Activated naive CD8-positive, alpha-beta T cell treated with anti-CD3 and anti-CD28 coated beads, Interleukin-2, amount 10 ng/mL, durations not matched to agents 7 days and 5 days (primary cell): Measurements from ENCODE around the gene FGF8. TPM values are rescaled to one million over a fixed set of nuclear protein-coding genes. Genes with fewer than 3 reads are reported as not detected.

Experiments used
- ATAC-seq: fragments of 150-1000 bp; cut with Tn5 transposase; one replicate; pipeline ENCODE4 v1.10.0; 2021; ENCODE audit warnings: low read depth, moderate library complexity
- POLR2A ChIA-PET: fragments of 350-600 bp; sonication (Branson Sonifier 250); formaldehyde crosslinking; loops from one replicate; lab custom pipeline; 2021; ENCODE audit warnings: antibody characterized with exemption; lab: Charles Lee
- DNase-seq: peaks from one replicate; pipeline ENCODE4 v3.0.0; 2021
- H3K27ac Mint-ChIP-seq: one replicate; pipeline ENCODE4 v1.8.0; 2022; ENCODE audit warnings: mild to moderate bottlenecking, mixed read lengths
- H3K27me3 Mint-ChIP-seq: one replicate; pipeline ENCODE4 v1.8.0; 2022; ENCODE audit warnings: mild to moderate bottlenecking, moderate library complexity, mixed read lengths
- H3K36me3 Mint-ChIP-seq: one replicate; pipeline ENCODE4 v1.8.0; 2021; ENCODE audit warnings: mild to moderate bottlenecking, mixed read lengths
- H3K4me1 Mint-ChIP-seq: one replicate; pipeline ENCODE4 v1.8.0; 2021; ENCODE audit warnings: mixed read lengths
- H3K4me3 Mint-ChIP-seq: one replicate; pipeline ENCODE4 v1.8.0; 2022; ENCODE audit warnings: mild to moderate bottlenecking, moderate library complexity, mixed read lengths
- H3K9me3 Mint-ChIP-seq: one replicate; pipeline ENCODE4 v1.8.0; 2021; ENCODE audit warnings: mixed read lengths
- total RNA-seq, 2 experiments: library from RNA; stranded (reverse); gene quantifications; one replicate each; pipeline ENCODE4 v1.2.3, GENCODE V29; 2021

FGF8 gene
- total RNA-seq, 2 experiments from 2014 or later, result not detected

DNA sequence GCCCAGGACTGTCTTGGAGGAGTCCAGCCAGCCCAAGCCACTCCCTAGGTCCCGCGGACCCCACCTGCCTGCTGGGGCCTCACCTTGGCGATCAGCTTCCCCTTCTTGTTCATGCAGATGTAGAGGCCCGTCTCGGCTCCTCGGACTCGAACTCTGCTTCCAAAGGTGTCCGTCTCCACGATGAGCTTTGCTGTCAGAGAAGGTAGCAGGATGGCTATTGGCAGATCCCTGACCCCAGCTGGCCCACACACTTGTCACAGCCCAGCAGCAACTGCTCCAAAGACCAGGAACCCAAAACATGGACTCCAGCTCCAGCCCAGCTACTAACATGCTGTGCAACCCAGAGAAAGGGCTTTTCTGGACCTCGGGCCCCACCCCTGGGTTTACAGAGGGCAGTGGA is 4.5 kb downstream of the FGF8 start:
- H3K4me1 Mint-ChIP-seq, result peaks cover 2% of the 10 kb centered on the region
- no peaks in the 10 kb centered on the region for H3K9me3 Mint-ChIP-seq
- H3K36me3 Mint-ChIP-seq, result no peaks in the 10 kb centered on the region
- POLR2A ChIA-PET, result no interaction called here
- peaks cover 58% of the 10 kb centered on the region for H3K27me3 Mint-ChIP-seq
- H3K4me3 Mint-ChIP-seq, result no peak overlapping the region
- DNase-seq (no peak), ATAC-seq (no peak)
- H3K27ac Mint-ChIP-seq, result no peak overlapping the region

GRCh38 chr10:101770331-101771215 is 5.3 kb downstream of the FGF8 start:
- Mint-ChIP-seq H3K4me1 (peaks cover 2% of the 10 kb centered on the region), H3K27ac (no peak overlapping the region), H3K36me3 (no peaks in the 10 kb centered on the region), H3K4me3 (no peak overlapping the region), H3K9me3 (no peaks in the 10 kb centered on the region), H3K27me3 (peaks cover 64% of the 10 kb centered on the region)
- ATAC-seq, result no peak
- POLR2A ChIA-PET, result no interaction called here
- no peak for DNase-seq

DNA sequence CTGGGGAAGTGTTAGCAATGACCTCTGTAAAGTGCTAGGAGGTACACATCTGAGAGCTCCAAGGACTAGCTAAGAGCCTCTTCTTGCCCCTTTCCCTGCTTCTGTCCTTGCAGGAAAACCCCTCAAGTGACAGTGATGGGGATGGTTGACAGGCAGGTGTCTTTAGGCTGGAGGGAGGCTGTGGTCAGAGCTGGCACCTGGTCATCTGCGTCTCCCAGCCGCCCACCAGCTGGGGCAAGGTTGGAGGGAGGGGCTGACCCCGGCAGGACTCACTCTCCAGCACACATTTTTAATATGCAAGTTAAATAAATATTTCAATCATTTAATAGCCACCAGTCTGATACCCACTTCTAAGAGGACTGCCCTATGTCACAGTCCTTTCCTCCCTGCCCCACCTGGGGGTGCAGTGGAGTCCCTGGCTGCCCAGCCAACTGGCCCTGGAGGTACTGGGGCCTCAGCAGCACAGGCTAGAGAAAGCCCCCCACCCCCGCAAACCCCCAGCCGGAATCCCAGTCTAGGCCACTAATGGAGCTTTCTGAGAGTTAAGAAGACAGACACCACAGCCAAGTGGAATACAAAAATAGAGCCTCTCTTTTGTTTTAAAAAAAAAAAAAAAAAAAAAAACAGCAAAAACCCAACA is 6.3 kb downstream of the FGF8 start:
- Mint-ChIP-seq H3K27me3 (peaks cover 56% of the 10 kb centered on the region), H3K4me1 (peaks cover 2% of the 10 kb centered on the region), H3K27ac (no peak overlapping the region), H3K4me3 (no peak overlapping the region), H3K9me3 (no peaks in the 10 kb centered on the region), H3K36me3 (no peaks in the 10 kb centered on the region)
- ATAC-seq (no peak), DNase-seq (no peak)
- POLR2A ChIA-PET, result no interaction called here

DNA sequence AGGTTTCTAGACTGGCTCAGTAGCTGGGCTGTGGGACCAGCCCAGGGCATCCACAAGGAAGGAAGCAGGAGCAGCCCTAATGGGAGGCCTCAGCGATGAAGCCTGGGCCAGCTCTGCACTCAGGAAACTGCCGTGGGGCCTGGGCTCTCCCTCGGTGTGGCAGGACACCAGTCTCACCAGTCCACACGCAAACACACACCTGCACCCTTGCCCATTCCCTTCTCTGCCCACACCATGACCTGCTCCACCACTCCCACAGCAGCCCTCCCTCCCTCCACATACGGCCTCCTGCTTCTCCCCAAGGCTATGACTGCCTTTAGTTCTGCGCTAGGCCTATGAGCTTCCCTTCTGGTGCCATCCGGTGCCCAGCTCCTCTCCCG is 7.1 kb downstream of the FGF8 start:
- no peak for DNase-seq
- H3K27me3 Mint-ChIP-seq, result peaks cover 50% of the 10 kb centered on the region

DNA sequence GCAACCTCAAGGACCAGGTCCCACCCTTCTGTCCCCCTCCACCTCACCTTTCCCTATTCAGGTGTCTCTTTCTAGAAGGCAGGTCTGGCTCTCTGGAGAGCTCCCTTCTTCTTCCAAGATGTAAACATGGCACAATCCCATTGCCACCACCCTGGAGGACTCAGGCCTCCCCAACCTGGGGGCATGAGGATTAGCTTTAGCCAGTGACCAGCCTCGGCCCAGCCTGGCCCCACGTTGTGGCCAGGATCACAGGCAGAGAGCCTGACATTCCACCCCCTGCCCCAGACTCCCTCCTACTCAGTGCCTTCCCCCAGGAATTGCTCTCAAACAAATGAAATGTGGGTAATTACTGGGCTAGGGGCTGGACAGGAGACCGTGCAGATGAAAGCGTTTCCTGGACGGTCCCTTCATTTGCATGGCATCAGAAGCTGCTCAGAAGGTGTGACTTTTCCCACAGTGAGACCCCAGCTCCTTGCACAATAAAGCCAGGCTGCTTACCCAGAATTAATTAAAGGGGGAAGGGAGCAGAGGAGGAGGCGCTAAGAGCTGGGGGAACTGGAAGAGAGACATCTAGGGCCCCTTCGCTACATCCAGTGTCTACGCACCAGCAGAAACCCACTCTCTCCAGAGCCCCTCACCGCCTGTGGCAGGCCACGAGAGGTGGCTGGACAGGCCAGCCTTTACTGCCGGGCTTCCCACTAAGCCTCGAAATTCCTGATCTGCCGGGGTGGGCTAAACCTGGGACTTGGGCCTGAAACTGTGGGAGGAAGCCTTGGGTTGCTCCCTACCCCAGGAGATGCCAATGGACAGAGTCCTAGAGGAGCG is 7.7 kb downstream of the FGF8 start:
- no peaks in the 10 kb centered on the region for H3K9me3 Mint-ChIP-seq
- no peak overlapping the region for H3K27ac Mint-ChIP-seq
- H3K4me3 Mint-ChIP-seq, result no peak overlapping the region
- POLR2A ChIA-PET, result interaction anchor here (0.6 kb wide), 1 partner anchor 13 kb away, joined by 5 read pairs; no protein-coding TSS in a partner anchor
- no peaks in the 10 kb centered on the region for H3K4me1 Mint-ChIP-seq
- H3K27me3 Mint-ChIP-seq, result peaks cover 45% of the 10 kb centered on the region
- no peak for DNase-seq
- no peak for ATAC-seq
- no peaks in the 10 kb centered on the region for H3K36me3 Mint-ChIP-seq

More for the DNA sequence above, 7.1 kb downstream of the FGF8 start:
- Mint-ChIP-seq H3K27ac (no peak overlapping the region), H3K9me3 (no peaks in the 10 kb centered on the region), H3K4me3 (no peak overlapping the region), H3K4me1 (peaks cover 2% of the 10 kb centered on the region), H3K36me3 (no peaks in the 10 kb centered on the region)
- ATAC-seq, result no peak
- POLR2A ChIA-PET, result interaction anchor here (0.6 kb wide), 1 partner anchor 14 kb away, joined by 5 read pairs; no protein-coding TSS in a partner anchor

- no peaks in the 10 kb centered on the region for H3K4me1 Mint-ChIP-seq
- DNase-seq (no peak), ATAC-seq (no peak)
- H3K36me3 Mint-ChIP-seq, result no peaks in the 10 kb centered on the region
- no peak overlapping the region for H3K4me3 Mint-ChIP-seq
- H3K9me3 Mint-ChIP-seq, result no peaks in the 10 kb centered on the region
- H3K27me3 Mint-ChIP-seq, result peaks cover 39% of the 10 kb centered on the region
- POLR2A ChIA-PET, result no interaction called here
- no peak overlapping the region for H3K27ac Mint-ChIP-seq
Observed at GRCh38 chr10:101767600-101767945, 8.3 kb downstream of the FGF8 start.

DNA sequence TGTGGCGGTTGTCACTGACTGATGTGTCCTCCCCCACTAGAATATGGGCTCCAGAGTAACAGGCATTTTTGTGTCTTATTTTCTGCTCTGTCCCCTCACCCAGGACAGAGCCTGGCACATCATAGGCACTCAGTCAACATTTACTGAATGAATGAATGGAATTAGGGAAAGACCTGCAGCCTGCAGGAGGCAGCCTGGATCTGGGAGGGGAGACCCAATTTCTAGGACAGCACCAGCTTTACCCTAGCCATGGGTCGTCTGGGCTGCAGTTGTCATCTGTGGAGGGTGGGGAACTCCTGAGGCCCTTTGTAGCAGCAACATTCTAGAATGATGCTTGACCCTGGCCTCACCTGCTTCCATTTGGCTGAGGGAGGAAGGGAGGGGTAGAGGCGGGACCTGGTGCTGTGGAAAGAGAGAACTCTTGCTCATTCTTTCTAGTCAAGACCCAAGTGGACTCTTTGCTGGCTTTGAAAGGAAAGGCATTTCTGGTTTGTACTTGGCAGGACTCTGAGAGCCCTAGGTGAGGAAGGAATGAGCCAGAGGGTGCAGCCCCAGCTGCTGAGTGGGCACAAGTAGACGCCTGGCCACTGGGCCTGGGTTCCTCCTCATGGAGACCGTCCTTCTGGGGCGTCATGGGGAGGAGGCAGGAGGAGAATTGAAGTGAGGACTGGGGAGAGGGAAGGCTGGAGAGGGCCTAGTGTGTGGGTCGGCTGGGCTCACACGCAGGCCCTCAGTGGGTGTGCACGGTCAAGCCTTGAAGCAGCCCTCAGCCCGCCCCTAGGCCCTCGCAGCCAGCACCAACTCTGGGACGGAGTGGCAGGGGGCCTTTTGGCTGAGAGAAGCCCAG is 8.9 kb downstream of the FGF8 start:
- no peak for DNase-seq
- H3K9me3 Mint-ChIP-seq, result no peaks in the 10 kb centered on the region
- peaks cover 33% of the 10 kb centered on the region for H3K27me3 Mint-ChIP-seq
- no peak overlapping the region for H3K4me3 Mint-ChIP-seq
- no peaks in the 10 kb centered on the region for H3K4me1 Mint-ChIP-seq
- POLR2A ChIA-PET, result no interaction called here
- ATAC-seq, result no peak
- no peaks in the 10 kb centered on the region for H3K36me3 Mint-ChIP-seq
- no peak overlapping the region for H3K27ac Mint-ChIP-seq

DNA sequence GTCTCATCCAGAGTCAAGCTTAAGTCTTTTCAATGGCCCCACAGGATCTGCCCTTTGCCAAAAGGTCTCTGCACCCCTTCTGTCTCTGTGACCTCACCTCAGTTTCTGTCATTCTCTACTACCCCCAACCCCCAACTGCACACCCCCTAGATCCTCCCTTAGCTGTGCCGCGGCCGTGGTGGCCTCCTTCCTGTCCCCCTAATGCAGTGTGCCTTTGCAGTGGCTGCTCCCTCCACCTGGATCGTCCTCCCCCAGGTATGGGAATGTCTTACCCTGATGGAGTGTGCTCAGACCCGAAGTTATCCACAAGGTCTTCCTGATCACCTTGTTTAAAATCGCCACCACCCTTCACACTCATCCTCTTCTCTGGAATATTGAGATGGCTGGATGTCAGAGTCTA is 9.6 kb downstream of the FGF8 start:
- POLR2A ChIA-PET, result no interaction called here
- Mint-ChIP-seq H3K27ac (no peak overlapping the region), H3K9me3 (no peaks in the 10 kb centered on the region), H3K4me3 (no peak overlapping the region), H3K27me3 (peaks cover 27% of the 10 kb centered on the region), H3K36me3 (no peaks in the 10 kb centered on the region), H3K4me1 (no peaks in the 10 kb centered on the region)
- DNase-seq, result no peak
- no peak for ATAC-seq

DNA sequence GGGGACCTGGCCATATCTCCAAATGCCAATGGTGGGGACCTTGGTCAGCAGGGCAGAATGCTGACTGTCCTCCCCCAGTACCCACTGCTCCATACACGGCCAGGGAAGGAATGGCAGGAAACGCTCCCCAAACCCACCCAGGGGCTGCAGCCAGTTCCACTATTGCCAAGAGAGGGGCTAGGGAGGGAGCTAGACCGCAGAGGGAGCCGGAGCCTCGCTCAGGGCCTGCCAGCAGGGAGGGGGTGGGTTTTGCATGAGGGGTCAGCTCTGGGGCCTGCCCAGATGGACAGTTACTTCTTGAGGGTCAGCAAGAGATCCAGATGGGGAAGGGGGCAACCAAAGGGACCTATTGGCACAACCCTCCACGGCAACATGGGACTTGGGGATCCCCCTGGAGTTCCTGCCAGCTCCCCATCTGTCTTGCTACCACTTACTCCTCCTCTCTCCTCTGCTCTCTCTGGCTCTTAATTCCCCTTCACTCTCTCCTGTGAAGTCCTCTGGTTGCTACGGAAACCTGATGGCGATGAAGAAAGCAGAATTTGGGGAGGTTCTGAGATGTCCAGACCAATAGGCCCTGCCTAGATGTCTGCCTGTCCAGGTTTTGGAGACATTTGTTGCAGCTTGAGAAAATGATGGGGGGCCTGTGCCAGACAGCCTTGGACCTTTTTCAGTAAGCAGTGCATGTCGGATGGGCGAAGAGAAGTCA is 12.6 kb downstream of the FGF8 start:
- POLR2A ChIA-PET, result no interaction called here
- H3K27me3 Mint-ChIP-seq, result peaks cover 17% of the 10 kb centered on the region
- no peaks in the 10 kb centered on the region for H3K9me3 Mint-ChIP-seq

DNA sequence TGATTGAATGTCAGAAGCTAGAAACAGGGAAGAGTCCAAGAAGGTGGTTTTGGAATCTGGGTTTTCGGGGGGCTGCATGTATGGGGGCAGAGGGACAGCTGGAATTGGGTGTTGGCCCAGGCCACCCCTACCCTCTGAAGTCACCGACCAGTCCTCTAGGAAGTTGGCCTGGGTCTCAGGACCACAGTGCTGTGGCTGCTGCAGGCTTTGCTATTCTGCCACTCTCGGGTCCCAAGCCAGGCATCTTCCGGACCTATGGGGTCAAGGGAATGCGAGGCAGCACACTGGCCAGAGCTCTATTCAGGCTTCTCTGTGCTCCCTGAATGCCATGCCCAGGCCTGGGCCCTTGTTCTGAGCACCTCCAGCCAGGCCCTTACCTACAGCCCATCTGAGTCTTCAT is 13.2 kb downstream of the FGF8 start:
- Mint-ChIP-seq H3K27me3 (peaks cover 17% of the 10 kb centered on the region), H3K9me3 (no peaks in the 10 kb centered on the region), H3K27ac (no peak overlapping the region), H3K4me1 (no peaks in the 10 kb centered on the region), H3K4me3 (no peak overlapping the region), H3K36me3 (no peaks in the 10 kb centered on the region)
- ATAC-seq (no peak), DNase-seq (no peak)
- POLR2A ChIA-PET, result no interaction called here

More for the DNA sequence above, 12.6 kb downstream of the FGF8 start:
- DNase-seq (no peak), ATAC-seq (no peak)
- Mint-ChIP-seq H3K4me3 (no peak overlapping the region), H3K4me1 (no peaks in the 10 kb centered on the region), H3K27ac (no peak overlapping the region), H3K36me3 (no peaks in the 10 kb centered on the region)

DNA sequence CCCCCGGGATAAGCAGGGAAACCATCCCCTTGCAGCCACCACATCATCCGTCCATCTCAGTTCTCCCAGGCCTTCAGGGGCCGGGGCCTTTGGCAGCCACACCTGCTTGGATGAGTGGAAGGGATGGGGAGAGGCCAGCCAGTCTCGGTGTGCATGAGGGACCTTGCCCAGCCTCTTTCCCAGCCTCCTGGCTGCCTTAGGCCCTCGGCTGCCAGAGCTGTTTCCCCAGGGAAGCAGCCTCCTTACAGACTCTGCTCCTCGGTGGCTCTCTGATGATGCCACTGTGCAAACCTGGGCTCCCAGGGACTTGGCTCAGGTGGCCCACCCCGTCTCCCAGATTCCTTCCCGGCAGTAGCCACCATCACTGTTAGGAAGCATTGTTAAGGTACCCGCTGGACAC is 14.7 kb downstream of the FGF8 start:
- Mint-ChIP-seq H3K27ac (no peak overlapping the region), H3K4me3 (no peak overlapping the region), H3K4me1 (no peaks in the 10 kb centered on the region), H3K27me3 (peaks cover 12% of the 10 kb centered on the region), H3K36me3 (no peaks in the 10 kb centered on the region), H3K9me3 (no peaks in the 10 kb centered on the region)
- POLR2A ChIA-PET, result no interaction called here
- DNase-seq (no peak), ATAC-seq (no peak)

DNA sequence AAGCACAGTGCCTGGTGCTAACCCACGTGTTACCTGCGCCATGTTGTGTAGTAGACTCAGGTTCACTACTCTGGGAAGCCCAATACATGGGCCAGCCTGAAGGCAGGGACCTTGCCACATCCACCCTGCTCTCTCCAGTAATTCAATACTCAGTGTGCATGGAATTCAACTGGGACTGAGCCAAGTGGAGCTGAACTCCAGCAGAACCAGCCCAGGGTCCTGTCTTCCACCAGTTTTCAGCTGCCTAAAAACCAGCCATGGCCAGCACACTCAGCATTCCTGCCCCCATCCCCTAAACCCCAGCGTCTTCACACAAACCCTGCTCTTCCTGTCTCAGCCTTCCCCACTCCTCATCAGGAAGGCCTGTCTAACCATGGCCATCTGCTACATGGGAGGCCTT is 15.4 kb downstream of the FGF8 start:
- Mint-ChIP-seq H3K27ac (no peak overlapping the region), H3K36me3 (no peaks in the 10 kb centered on the region), H3K27me3 (peaks cover 9% of the 10 kb centered on the region), H3K4me1 (no peaks in the 10 kb centered on the region), H3K9me3 (no peaks in the 10 kb centered on the region), H3K4me3 (no peak overlapping the region)
- DNase-seq (no peak), ATAC-seq (no peak)
- POLR2A ChIA-PET, result no interaction called here
